ENCODE data around the gene EED. TPM values are rescaled to one million over a fixed set of nuclear protein-coding genes. Genes with fewer than 3 reads are reported as not detected.

Gene EED
- total RNA-seq, 1 experiment from 2014 or later = 25.2 TPM

GRCh38 chr11:86313793-86314192, 69.2 kb downstream of the EED start:
- no TSS peak for BruUV-seq (replicated peaks)
- intact Hi-C loops (cut with micrococcal nuclease) = no loop called here
- H4K20me1 ChIP-seq (ENCODE audit: insufficient read depth) = no peaks in the 10 kb centered on the region
- H2AFZ ChIP-seq (ENCODE audit: low read depth, low read length, poor library complexity, severe bottlenecking) = no peak overlapping the region
- H3K4me3 ChIP-seq (replicated peaks in 1 of 2; ENCODE audit: low read depth in 1 of 2, low read length in 2 of 2) = no peak overlapping the region
- no peaks in the 10 kb centered on the region for H3K9me2 ChIP-seq (ENCODE audit: insufficient read depth)
- H3K9me3 ChIP-seq (ENCODE audit: control insufficient read depth in 1 of 2, insufficient read depth in 1 of 2, low read depth in 1 of 2, low read length in 2 of 2) = no peaks in the 10 kb centered on the region
- peaks cover 0 to 2% of the 10 kb centered on the region in 2 experiments; a peak in 1 of 4 replicates for H3K36me3 ChIP-seq (ENCODE audit: control insufficient read depth in 1 of 2, insufficient read depth in 2 of 2, low read length in 2 of 2)
- TF ChIP-seq POLR2AphosphoS5 (IDR thresholded peaks at IDR 0.05; ENCODE audit: low read depth, low read length) (no peak), RAD21 (IDR thresholded peaks at IDR 0.05; ENCODE audit: low read depth) (no peak), FOSL1 (IDR thresholded peaks at IDR 0.05; ENCODE audit: low read depth) (no peak), CEBPB (IDR thresholded peaks at IDR 0.05; ENCODE audit: low read depth) (no peak), CBX3 (IDR thresholded peaks at IDR 0.05; ENCODE audit: low read depth) (no peak), YY1 (IDR thresholded peaks at IDR 0.05; ENCODE audit: extremely low read depth, insufficient replicate concordance, low read depth, low read length) (no peak), EZH2phosphoT487 (IDR thresholded peaks at IDR 0.05; ENCODE audit: borderline replicate concordance) (no peak), REST (IDR thresholded peaks at IDR 0.05; ENCODE audit: low read depth) (no peak), JUND (IDR thresholded peaks at IDR 0.05) (no peak), EGR1 (IDR thresholded peaks at IDR 0.05; ENCODE audit: low read depth) (no peak), EZH2 (IDR thresholded peaks at IDR 0.05) (no peak), MAX (IDR thresholded peaks at IDR 0.05) (no peak), SRF (IDR thresholded peaks at IDR 0.05; ENCODE audit: low read depth) (no peak), POLR2A (IDR thresholded peaks at IDR 0.05; ENCODE audit: borderline replicate concordance, extremely low read depth, insufficient read depth, insufficient read length) (no peak), ATF3 (IDR thresholded peaks at IDR 0.05) (no peak), SP1 (IDR thresholded peaks at IDR 0.05; ENCODE audit: low read depth) (no peak), TCF7L2 (IDR thresholded peaks at IDR 0.05; ENCODE audit: borderline replicate concordance, extremely low read depth, insufficient read depth, insufficient read length) (no peak)
- POLR2A ChIA-PET = no interaction called here
- peaks cover 24% of the 10 kb centered on the region for H3K79me2 ChIP-seq (ENCODE audit: insufficient read depth, low read length)
- RAD21 ChIA-PET (ENCODE audit: low non-redundant PET in 1 of 2, low total read pairs in 2 of 2, uncharacterized antibody in 2 of 2, unreplicated experiment in 2 of 2) = no interaction called here
- H3K4me1 ChIP-seq (ENCODE audit: control insufficient read depth in 1 of 2, insufficient read depth in 2 of 2, low read length in 2 of 2) = no peaks in the 10 kb centered on the region
- no peak overlapping the region for H3K27ac ChIP-seq (ENCODE audit: low read depth, low read length)
- H3K4me2 ChIP-seq (ENCODE audit: low read length) = no peak overlapping the region
- no peaks in the 10 kb centered on the region for H3K27me3 ChIP-seq (ENCODE audit: insufficient read depth, low read length)
- DNase-seq (ENCODE audit: low read depth, low spot score) = no peak
- H3K9ac ChIP-seq (ENCODE audit: low read length) = no peak overlapping the region
- CTCF ChIA-PET = no interaction called here
- no peak for ATAC-seq

Data from HCT116 (cell line).